Medulla oblongata (tissue), 1 donor: ENCODE results near the gene COLEC11.

Experiments
- DNase-seq: peaks from one replicate; pipeline ENCODE4 v3.0.0-alpha.2; 2015; ENCODE audit errors: extremely low spot score

COLEC11 gene

DNA sequence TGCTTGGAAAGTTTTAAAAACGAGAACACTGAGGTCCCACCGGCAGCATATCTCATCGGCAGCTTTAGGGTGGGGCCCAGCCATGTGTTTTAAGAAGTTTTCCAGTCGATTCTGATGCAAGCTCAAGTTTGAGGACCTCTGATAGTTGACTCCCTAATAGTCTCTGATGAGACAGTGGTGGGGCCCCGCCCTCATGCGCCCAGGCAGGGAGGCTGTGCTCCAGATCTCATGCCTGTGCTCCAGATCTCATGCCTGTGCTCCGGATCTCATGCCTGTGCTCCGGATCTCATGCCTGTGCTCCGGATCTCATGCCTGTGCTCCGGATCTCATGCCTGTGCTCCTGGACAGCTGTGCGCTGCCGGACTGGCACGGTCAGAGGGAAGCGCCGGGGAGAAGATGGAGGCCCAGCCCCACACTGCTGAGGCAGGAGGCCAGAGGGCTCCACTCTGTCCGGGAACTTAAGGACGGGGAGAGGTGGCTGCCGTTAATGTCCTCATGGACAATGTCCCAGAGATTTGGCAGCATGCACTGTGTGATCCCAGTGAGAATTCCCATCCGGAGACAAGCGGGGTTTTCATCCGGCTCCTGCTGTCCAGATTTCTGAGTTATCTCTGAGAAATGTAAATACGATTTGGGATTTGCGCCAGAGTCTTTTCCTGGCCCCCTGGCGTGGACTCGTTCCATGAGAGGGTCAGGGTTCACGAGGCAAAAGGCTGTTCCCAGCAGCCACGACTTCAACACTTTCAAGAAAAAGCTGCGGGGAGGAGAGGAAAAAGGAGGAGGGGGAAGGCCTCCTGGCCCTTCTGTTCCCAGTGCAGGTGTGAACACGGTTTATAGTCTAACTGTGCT, 9.4 kb upstream of the COLEC11 start:
- no peak for DNase-seq

DNA sequence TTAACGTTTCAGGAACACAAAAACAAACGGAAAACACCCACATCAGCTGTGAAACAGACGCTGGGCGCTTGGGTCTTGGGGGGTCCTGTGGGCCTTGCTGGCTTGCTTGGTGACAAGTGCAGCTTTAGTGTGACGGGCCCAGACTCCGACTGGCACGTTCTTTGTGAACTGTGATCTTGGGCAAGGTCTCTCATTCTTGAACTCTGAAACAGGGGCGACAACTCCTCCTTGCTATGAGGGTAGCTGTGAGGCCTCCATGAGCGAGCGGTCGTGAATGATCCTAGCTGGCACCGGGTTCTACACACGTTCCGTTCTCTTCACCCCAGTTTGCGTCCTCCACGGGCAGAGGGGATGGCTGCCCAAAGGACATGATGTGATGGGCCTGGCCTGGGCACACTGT, 8.7 kb upstream of the COLEC11 start:
- no peak for DNase-seq

DNA sequence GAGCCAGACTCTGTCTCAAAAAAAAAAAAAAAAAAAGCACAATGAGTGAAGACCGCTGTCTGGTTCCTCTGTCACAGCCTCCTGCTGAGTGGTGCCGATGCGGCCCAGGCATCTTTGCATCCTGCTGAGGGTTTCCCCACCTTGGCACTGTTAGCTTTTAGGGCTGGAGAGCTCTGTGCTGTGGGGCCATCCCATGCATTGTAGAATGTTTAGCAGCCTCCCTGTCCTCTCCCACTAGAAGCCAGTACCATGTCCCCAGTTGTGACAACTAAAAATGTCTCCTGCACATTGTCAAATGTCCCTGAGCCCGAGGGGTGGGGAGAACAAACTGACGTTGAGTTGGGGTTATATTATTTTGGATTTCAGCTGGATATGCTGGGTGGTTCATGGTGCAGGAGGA, 7.9 kb upstream of the COLEC11 start:
- DNase-seq, result no peak

DNA sequence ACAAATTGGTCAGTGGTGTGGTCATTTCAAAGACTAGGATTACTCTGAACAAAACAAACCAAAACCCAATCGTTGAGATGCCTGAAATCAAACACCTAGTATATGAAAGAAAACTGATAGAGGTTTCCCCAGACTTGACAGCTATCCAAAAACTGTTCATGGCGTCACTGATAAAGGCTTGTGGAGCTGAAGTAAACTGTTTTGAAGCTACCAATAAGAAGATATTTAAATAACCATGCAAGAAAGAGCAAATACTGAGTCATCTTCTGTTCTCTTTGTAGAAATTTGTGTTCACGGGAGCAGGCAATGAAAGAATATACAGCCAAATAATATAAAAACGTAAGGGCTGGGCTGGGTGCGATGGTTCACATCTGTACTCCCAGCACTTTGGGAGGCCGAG, 7.5 kb upstream of the COLEC11 start:
- no peak for DNase-seq

DNA sequence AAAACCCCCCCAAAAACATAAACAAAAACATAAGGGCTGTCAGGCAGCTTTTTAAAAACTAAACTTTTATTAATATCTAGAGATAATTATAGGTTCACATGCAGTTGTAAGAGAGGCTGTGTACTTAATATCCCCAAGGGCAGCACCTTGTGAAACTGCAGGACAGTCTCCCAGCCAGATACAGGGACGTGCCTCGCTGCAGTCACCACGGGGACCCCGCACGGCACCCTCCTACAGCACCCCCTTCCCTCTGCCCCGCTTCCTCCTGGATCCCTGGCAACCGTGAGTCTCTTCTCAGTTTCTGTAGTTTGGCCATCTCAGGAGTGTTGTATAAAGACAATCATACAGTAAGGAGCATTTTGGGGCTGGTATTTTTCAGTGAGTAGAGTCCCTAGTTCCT, 6.8 kb upstream of the COLEC11 start:
- DNase-seq, result no peak

DNA sequence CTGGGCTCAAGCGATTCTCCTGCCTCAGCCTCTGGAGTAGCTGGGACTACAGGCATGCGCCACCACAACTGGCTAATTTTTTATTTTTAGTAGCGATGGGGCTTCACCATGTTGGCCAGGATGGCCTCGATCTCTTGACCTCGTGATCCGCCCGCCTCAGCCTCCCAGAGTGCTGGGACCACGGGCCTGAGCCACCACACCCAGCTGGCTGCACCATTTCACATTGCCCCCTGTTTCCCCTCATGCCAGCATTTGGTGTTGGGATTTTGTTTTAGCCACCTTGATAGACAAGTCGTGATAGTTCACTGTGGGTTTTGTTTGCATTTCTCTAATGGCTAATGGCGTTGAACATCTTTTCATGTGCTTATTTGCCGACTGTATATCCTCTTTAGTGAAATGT, 5.8 kb upstream of the COLEC11 start:
- DNase-seq, result no peak

DNA sequence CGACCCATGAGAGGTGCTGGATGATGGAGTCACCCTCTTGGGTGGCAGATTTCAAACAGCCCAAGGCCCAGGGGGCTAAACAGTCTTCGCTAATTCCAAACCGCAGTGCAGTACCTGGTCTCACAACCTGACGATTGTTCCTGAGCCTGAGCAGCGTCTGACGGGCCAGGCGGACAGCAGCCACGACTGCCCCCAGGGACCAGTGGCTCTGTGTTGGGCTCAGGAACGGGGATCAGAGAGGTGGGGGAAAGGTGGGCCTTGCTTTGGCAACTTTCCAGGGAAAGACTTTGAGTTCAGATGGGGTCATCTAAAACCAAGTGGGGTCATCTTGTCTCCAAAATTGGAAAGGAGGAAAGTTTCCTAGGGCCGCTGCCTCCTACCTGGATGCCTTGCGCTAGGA, 492 bp downstream of the COLEC11 start:
- no peak for DNase-seq

DNA sequence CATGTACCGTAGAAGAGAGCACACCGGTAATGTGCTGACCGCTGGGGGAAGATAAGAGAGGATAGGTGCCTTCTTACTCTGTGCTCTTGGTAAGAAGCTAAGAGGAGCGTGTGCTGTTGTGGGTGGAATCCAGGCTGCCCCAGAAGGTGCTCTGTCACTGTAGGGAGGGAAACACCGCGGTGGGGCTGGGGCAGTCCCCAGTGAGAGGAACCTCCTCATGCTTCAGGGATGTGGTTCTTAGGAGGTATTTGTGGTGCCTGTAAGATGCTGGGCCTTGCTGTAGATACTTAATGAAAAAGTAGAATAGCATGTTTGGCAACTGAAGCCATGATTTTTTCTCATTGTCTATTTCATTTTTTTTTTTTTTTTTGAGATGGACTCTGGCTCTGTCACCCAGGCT, 1.1 kb downstream of the COLEC11 start:
- DNase-seq, result no peak

DNA sequence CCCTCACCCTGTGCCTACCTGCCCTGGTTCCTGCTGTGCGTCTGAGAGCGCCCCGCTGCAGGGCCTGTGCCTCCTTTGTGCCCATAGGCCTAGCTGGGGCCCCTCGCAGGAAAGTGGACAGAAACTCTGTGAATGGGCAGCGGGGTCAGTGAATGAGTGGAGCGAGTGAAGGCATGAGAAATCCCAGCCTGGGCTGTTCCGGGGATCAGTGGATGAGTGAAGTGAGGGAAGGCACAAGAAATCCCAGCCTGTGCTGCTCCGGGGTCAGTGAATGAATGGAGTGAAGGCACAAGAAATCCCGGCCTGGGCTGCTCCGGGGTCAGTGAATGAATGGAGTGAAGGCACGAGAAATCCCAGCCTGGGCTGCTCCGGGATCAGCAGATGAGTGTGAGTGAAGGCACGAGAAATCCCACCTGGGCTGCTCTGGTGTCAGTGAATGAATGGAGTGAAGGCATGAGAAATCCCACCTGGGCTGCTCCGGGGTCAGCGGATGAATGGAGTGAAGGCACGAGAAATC, 2.0 kb downstream of the COLEC11 start:
- no peak for DNase-seq

DNA sequence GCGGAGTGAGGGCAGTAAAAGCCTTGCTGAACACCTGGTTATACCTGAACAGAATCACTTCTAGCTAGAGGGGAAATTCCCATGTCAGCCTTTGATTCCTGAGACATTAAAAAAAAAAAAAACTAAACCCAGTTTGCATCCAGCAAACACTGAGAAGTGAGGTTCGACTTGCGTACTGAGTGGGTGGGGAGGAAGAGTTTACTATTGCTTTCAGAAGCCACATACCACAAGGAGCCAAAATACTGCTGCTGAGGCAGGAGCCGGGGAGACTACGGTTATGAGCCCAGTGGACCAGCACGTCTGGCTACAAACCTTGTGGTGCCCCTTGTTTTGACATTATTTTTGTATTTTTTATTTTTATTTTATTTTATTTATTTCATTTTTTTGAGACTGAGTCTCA, 2.7 kb downstream of the COLEC11 start:
- no peak for DNase-seq

DNA sequence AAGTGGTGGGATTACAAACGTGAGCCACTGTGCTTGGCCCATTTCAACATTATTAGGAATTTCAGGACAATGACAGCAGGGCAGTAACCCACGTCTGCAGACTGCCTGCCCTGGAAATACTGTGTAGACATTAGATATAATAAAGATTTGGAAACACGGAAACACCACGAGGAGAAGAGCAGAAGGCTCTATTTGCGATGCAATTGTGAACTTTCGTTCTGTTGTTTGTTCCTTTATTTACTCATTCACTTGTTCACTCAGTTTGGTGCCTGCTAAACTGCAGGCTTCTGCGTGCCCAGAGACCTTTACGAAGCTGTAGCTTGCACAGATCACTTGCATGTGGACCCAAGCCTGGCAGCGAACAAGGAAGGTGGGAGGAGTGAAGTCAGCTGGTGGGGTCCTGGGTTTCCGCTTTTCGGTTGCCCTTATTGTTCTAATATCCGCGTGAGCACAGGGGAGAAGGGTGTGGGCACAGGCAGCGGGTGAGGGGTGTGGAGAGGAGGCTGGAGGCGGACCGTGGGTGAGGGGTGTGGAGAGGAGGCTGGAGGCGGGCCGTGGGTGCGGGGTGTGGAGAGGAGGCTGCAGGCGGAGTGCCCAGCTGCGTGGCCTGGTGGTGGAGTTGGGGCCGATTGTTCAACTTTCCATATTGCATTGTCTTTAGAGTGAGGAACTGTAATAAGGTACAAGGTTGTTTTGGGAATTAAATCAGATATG, 3.4 kb downstream of the COLEC11 start:
- no peak for DNase-seq

DNA sequence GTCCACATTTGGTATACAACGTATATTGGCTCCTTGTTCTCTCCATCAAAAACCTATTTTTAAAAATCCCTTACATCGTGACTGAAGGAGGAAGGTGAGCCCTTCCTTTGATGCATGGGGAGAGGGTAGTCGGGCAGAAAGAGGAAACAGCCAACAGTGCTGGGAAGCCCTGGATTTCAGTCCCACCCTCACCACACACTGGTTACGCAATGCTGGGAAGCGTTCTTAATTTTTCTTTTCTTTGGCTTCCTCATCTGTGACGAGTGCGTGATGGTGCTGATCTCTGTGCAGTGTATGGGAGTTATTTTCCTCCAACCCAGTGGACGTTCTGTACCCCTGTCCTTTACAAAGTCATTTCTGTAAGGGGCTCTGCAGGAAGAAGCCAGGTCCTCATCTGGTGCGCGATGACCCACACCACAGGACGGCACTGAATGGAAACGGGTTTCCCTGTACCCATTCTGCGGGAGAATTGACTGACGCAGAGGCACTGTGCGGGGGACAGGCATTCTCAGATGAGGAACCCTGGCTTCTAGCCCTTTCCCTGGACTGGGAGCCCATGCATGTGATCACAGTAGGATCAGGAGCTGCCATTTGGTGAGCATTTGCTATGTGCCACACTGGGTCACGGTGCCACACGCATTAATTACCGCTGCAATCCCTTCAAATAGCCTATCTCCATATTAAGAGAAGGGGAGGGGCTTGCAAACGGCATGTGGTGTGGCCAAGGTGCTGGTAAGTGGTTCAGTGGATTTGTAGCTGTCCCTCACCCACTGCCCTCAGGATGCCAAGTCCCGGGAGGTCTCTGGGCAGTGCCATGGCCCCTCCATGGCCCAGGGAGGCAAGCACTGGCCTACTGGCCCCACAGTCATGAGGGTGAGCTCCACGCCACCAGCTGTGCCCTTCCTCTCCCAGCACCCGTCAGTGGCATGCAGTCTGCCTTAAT, 4.3 kb downstream of the COLEC11 start:
- no peak for DNase-seq

DNA sequence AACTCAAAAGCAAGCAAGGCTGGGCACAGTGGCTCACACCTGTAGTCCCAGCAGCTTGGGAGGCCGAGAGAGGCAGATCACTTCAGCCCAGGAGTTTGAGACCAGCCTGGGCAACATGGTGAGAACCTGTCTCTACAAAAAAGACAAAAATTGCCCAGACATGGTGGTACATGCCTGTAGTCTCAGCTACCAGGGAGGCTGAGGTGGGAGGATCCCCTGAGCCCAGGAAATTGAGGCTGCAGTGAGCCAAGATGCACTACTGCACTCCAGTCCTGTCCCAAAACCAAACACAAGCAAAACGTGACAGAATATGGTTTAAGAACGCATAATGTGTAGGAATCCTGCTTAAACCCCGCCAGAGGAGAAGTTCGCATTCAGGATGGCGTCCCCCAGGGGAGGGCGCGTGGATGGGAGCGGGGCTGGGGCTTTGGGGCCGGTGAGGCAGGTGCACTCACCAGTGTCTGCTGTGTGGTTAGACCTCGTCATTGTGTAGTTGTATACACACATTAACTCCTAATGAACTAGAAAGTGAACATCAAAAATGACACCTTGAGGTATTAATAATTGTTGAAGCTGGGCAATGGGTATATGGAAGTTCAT, 5.4 kb downstream of the COLEC11 start:
- no peak for DNase-seq

DNA sequence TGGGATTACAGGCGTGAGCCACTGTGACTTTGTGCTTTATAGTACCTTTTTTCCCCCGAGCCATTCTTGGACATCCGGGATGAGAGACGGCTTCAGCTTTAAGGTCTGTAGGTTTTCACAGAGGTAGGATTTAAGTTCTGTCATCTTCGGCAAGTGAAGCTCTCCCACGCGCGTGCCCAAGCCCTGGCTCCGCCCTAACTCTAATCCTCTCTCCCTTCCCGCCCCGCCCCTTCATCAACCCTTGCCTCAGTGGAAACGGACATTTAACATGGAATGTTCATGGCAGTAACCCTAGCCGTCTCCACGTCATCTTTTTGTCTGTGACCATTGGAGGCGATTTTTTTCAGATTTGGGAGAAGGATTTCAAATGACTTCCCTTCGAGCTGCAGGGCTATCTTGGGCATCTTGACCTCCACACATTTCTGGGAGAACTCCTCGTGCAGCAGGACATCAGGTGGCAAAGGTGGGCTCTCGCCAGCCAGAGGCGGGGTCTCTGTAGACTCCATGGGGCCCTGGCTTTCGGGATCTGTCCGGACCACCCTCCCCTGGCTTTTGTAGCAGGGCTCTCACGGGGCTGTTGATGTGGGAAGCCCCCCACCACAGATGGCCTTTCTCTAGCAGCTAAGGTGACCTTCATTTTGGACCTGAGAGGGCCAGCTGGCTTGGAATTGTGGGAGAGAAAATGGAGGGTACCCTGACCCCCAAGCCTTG, 6.8 kb downstream of the COLEC11 start:
- no peak for DNase-seq

DNA sequence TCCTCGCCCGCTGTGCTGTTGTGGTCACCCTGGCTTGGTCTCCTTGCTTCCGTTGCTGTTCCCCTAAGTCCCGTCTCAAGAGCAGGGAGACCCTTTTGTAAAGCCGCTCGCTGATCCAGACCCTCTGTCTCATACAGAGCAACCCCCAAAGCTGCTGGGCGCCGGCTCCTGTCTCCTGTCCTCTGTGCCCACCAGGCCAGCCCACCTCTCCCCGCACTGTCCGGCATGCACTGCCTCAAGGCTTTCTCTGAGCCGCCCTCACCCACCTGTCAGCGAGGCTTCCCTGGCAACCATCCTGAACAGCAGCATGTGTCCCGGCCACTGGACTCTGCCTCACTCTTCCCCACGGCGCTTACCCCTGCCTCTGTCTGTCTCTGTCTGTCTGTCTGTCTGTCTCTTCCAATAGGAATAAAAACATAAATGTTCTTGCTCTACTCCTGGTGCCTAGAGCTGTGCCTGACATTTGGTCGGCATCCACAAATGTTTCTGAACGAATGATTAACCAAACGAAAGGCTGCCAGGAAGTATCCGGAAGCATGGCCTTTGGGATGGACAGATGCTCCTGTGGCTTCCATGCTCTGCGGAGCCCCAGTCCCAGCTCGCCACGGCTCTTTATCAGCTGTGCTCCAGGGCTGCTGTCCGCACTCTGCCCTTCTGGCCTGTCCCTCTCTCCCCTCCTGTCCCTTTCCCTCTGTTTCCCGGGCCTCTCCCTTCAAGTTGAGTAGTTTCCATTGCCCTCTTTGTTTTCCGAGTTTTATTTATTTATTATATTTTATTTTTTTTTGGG, 7.8 kb downstream of the COLEC11 start:
- DNase-seq, result no peak

DNA sequence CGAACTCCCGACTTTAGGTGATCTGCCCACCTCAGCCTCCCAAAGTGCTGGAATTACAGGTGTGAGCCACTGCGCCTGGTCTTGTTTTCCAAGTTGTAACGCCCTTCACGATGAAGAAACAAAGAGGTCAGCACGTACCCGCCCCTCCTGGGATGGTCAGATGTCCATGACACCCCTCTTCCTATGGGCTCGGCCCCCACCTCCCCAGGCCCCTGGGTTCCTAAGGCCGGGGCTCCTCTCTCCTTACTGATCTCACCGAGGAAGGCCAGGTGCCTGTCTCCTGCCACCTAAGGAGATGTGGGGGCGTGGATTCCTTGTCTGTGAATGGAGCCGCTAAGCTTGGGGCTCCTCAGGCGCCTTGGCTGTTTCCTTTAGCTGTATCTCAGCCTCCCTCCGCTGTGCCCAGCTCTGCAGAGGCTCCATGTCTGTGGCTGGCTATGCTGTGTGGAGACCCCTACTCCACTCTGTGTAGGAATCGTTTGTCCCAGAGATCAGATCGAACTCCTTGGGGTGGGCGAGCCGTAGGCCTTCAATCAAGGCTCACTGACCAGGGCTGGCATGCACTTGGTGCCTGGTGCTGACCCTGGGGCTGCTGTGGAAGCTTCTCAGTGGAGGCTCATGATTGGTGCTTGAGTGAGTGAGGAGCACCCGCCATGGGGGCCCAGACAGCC, 8.8 kb downstream of the COLEC11 start:
- no peak for DNase-seq

DNA sequence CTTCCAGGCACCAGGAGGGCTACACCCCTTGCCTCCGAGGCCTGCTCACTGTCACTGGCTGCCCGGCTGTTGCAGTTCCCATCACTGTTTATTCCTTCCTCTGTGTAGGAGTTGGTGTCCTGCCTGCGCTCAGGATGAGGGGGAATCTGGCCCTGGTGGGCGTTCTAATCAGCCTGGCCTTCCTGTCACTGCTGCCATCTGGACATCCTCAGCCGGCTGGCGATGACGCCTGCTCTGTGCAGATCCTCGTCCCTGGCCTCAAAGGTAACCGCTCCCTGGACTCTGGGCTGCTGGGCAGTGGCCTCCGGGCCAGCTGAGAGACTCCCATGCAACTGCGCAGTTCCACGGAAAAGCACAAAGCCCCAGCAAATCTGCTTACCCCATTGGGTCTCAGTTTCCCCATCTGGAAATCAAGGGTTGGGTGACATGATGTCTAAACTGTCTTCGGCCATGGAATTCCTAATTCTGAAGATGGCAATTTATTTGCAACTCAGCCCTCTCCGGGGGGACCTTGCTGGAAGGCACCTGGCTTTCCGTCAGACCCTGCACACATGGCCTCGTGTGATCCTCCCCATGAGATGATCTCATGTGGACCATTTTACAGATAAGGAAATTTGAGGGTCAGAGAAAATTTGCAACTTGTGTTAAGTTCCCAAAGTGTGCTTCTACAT, 9.4 kb downstream of the COLEC11 start:
- no peak for DNase-seq

DNA sequence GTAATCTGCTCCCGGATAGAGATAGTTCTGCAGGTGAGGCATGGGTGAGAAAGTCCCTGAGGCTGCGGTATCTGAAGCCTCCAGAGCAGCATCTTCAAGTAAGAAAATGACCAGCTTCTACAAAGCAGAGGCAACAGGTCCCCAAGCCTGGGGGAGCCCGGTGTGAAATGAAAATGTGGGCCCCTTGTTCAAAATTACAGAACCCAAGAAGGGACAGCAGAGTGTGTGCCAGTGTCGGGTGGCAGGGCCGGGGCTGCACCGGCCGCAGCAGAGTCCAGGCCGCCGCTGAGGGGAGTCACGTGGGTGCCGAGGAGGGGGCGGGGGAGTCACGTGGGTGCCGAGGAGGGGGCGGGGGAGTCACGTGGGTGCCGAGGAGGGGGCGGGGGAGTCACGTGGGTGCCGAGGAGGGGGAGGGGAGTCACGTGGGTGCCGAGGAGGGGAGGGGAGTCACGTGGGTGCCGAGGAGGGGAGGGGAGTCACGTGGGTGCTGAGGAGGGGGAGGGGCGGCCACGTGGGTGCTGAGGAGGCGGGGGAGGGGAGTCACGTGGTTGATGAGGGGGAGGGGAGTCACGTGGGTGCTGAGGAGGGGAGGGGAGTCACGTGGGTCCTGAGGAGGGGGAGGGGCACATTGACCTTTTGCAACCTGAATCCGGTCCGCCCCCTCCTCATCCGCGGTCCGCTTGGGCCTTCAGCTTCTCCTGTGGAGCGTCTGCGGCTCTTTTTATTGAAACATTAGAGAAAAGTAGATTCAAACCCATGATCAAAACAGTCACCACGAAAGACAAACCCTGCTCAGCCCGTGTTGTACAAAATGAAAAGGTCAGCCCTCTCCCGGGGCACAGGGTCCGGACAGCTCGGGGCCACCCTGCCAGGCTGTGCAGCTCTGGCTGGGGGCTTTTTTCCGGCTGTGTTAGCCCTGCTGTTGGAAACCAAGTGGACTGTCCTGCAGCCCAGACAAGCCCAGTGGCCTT, 10.4 kb downstream of the COLEC11 start:
- peak; percentile 43 for DNase-seq
